Astrocyte (in vitro differentiated cells and primary cell): ENCODE data around the gene C6orf15.

Experiments used
- EZH2 ChIP-seq: IDR thresholded peaks from 2 replicates; pipeline ENCODE4 v1.6.1; 2012; ENCODE audit warnings: mild to moderate bottlenecking, low read length, inconsistent platforms; ENCODE audit not compliant: insufficient read depth
- TF ChIP-seq, protein P1 (sequence below): IDR thresholded peaks from 2 replicates; pipeline ENCODE4 v1.5.1; 2011; ENCODE audit warnings: low read depth, mild to moderate bottlenecking, inconsistent platforms, low read length, moderate library complexity; ENCODE audit not compliant: insufficient read depth

GRCh38 chr6:31138982-31139381 lies 26.6 kb upstream of the C6orf15 start, which contains the start of gene PSORS1C2:
- TF ChIP-seq, protein P1, sequence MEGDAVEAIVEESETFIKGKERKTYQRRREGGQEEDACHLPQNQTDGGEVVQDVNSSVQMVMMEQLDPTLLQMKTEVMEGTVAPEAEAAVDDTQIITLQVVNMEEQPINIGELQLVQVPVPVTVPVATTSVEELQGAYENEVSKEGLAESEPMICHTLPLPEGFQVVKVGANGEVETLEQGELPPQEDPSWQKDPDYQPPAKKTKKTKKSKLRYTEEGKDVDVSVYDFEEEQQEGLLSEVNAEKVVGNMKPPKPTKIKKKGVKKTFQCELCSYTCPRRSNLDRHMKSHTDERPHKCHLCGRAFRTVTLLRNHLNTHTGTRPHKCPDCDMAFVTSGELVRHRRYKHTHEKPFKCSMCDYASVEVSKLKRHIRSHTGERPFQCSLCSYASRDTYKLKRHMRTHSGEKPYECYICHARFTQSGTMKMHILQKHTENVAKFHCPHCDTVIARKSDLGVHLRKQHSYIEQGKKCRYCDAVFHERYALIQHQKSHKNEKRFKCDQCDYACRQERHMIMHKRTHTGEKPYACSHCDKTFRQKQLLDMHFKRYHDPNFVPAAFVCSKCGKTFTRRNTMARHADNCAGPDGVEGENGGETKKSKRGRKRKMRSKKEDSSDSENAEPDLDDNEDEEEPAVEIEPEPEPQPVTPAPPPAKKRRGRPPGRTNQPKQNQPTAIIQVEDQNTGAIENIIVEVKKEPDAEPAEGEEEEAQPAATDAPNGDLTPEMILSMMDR, result no peak
- TF ChIP-seq EZH2, result no peak
